Mesodermal cell (in vitro differentiated cells): ENCODE results near the gene LMO7.
"Not testable (repeated sequence)": the region's sequence is repeated elsewhere in the genome, so short reads cannot be mapped to it uniquely, and the experiment has no call there.

Source experiments
- H3K27ac ChIP-seq: 2 replicates; pipeline ENCODE4 v1.7.0; 2013; ENCODE audit warnings: mild to moderate bottlenecking, low read depth, low read length, moderate library complexity; ENCODE audit not compliant: severe bottlenecking
- H3K36me3 ChIP-seq: 2 replicates; pipeline ENCODE4 v1.7.1; 2013; ENCODE audit warnings: mild to moderate bottlenecking, low read length, moderate library complexity; ENCODE audit not compliant: control insufficient read depth, insufficient read depth
- H3K4me1 ChIP-seq: one replicate; pipeline ENCODE4 v1.7.1; 2013; ENCODE audit warnings: mild to moderate bottlenecking, low read length; ENCODE audit not compliant: insufficient read depth, control insufficient read depth, poor library complexity, severe bottlenecking
- H3K4me3 ChIP-seq: 2 replicates; pipeline ENCODE4 v1.7.0; 2013; ENCODE audit warnings: low read length, control low read depth, mild to moderate bottlenecking; ENCODE audit not compliant: insufficient read depth, poor library complexity, severe bottlenecking; ENCODE audit errors: extremely low read depth
- H3K9me3 ChIP-seq: 2 replicates; pipeline ENCODE4 v1.7.1; 2013; ENCODE audit warnings: mild to moderate bottlenecking, low read length, moderate library complexity; ENCODE audit not compliant: control insufficient read depth
- WGBS, 2 experiments: methylation state at CpG; one replicate each; pipeline ENCODE4 v1.1.5; 2013; ENCODE audit warnings: missing lambda C conversion rate in 2 of 2; ENCODE audit not compliant: insufficient coverage in 2 of 2; 5-methylcytosine and 5-hydroxymethylcytosine counted together

Gene LMO7

GRCh38 chr13:75787249-75787928, 151.3 kb downstream of the LMO7 start:
- Histone ChIP-seq H3K9me3 (no peaks in the 10 kb centered on the region), H3K36me3 (no peaks in the 10 kb centered on the region), H3K4me1 (no peaks in the 10 kb centered on the region), H3K4me3 (no peak overlapping the region), H3K27ac (no peak overlapping the region)
- 77 to 93% methylated on average over 4 to 5 of the region's 7 CpGs for WGBS, 2 experiments

GRCh38 chr13:75788481-75788981, 152.4 kb downstream of the LMO7 start:
- Histone ChIP-seq H3K27ac (no peak overlapping the region), H3K36me3 (no peaks in the 10 kb centered on the region), H3K4me3 (no peak overlapping the region), H3K9me3 (no peaks in the 10 kb centered on the region), H3K4me1 (no peaks in the 10 kb centered on the region)
- WGBS, 2 experiments: 96 to 100% methylated on average over 2 to 3 of the region's 3 CpGs

- Histone ChIP-seq H3K9me3 (no peaks in the 10 kb centered on the region), H3K36me3 (no peaks in the 10 kb centered on the region), H3K4me3 (no peak overlapping the region), H3K4me1 (no peaks in the 10 kb centered on the region), H3K27ac (no peak overlapping the region)
- WGBS, 2 experiments: 75 to 83% methylated on average over 6 of the region's 9 CpGs
Observed at GRCh38 chr13:75789451-75790197, 153.5 kb downstream of the LMO7 start.

- H3K4me1 ChIP-seq: no peaks in the 10 kb centered on the region
- no peak overlapping the region for H3K27ac ChIP-seq
- H3K4me3 ChIP-seq: no peak overlapping the region
- H3K36me3 ChIP-seq: no peaks in the 10 kb centered on the region
- no peaks in the 10 kb centered on the region for H3K9me3 ChIP-seq
- WGBS, 2 experiments: no CpG with 5 or more reads among the region's 4 CpGs
Observed at GRCh38 chr13:75790198-75790970, 154.3 kb downstream of the LMO7 start.

- H3K36me3 ChIP-seq: peaks cover 11% of the 10 kb centered on the region
- 100% methylated on average over 1 to 2 of the region's 3 CpGs for WGBS, 2 experiments
- no peaks in the 10 kb centered on the region for H3K4me1 ChIP-seq
- H3K4me3 ChIP-seq: no peak overlapping the region
- H3K9me3 ChIP-seq: no peaks in the 10 kb centered on the region
- peak overlapping the region; percentile 72 for H3K27ac ChIP-seq
Observed at GRCh38 chr13:75792526-75793187, 156.5 kb downstream of the LMO7 start.

GRCh38 chr13:75793188-75793567, 157.0 kb downstream of the LMO7 start:
- Histone ChIP-seq H3K36me3 (peaks cover 11% of the 10 kb centered on the region), H3K27ac (peak overlapping the region; percentile 72)
- H3K4me3 ChIP-seq, H3K9me3 ChIP-seq, H3K4me1 ChIP-seq: not testable (repeated sequence)
- WGBS, 2 experiments: 95 to 100% methylated on average over 9 of the region's 9 CpGs

- peaks cover 11% of the 10 kb centered on the region for H3K36me3 ChIP-seq
- WGBS, 2 experiments: no CpG with 5 or more reads among the region's 1 CpG
- no peak overlapping the region for H3K4me3 ChIP-seq
- no peaks in the 10 kb centered on the region for H3K4me1 ChIP-seq
- H3K27ac ChIP-seq: no peak overlapping the region
- no peaks in the 10 kb centered on the region for H3K9me3 ChIP-seq
Observed at GRCh38 chr13:75794663-75795062, 158.5 kb downstream of the LMO7 start.

- Histone ChIP-seq H3K9me3 (no peaks in the 10 kb centered on the region), H3K27ac (no peak overlapping the region), H3K4me3 (no peak overlapping the region), H3K4me1 (no peaks in the 10 kb centered on the region), H3K36me3 (peaks cover 11% of the 10 kb centered on the region)
- 70 to 100% methylated on average over 1 of the region's 2 CpGs for WGBS, 2 experiments
Observed at GRCh38 chr13:75795274-75795673, 159.1 kb downstream of the LMO7 start.

- H3K36me3 ChIP-seq: peaks cover 11% of the 10 kb centered on the region
- H3K4me1 ChIP-seq: no peaks in the 10 kb centered on the region
- H3K9me3 ChIP-seq: no peaks in the 10 kb centered on the region
- WGBS, 2 experiments: no CpG with 5 or more reads among the region's 5 CpGs
- H3K4me3 ChIP-seq: no peak overlapping the region
- no peak overlapping the region for H3K27ac ChIP-seq
Observed at GRCh38 chr13:75796825-75797224, 160.7 kb downstream of the LMO7 start.

- no CpG with 5 or more reads among the region's 2 CpGs for WGBS, 2 experiments
- no peak overlapping the region for H3K4me3 ChIP-seq
- H3K9me3 ChIP-seq: no peaks in the 10 kb centered on the region
Observed at GRCh38 chr13:75797239-75797638, 161.1 kb downstream of the LMO7 start.

More at GRCh38 chr13:75797239-75797638, 161.1 kb downstream of the LMO7 start:
- H3K36me3 ChIP-seq: peaks cover 11% of the 10 kb centered on the region
- no peaks in the 10 kb centered on the region for H3K4me1 ChIP-seq
- no peak overlapping the region for H3K27ac ChIP-seq
